Progenitor cell of endocrine pancreas (in vitro differentiated cells): Measurements from ENCODE around the gene CMIP. TPM values are rescaled to one million over a fixed set of nuclear protein-coding genes. Genes with fewer than 3 reads are reported as not detected.
A peak's percentile ranks its signal among the peaks of the same experiment; 100 is the strongest.

ENCODE experiments used
- DNase-seq: peaks from one replicate; pipeline ENCODE4 v3.0.0; 2021; ENCODE audit warnings: low spot score; ENCODE audit not compliant: unreplicated experiment
- H3K27ac Mint-ChIP-seq: 2 replicates; pipeline ENCODE4 v1.8.0; 2021; ENCODE audit warnings: mild to moderate bottlenecking, moderate library complexity, mixed read lengths
- H3K27me3 Mint-ChIP-seq: 2 replicates; pipeline ENCODE4 v1.8.0; 2021; ENCODE audit warnings: mixed read lengths
- H3K36me3 Mint-ChIP-seq: 2 replicates; pipeline ENCODE4 v1.8.0; 2022; ENCODE audit warnings: mixed read lengths; ENCODE audit not compliant: insufficient read depth
- H3K4me1 Mint-ChIP-seq: 2 replicates; pipeline ENCODE4 v1.8.0; 2021; ENCODE audit warnings: low read depth, mixed read lengths
- H3K4me3 Mint-ChIP-seq: 2 replicates; pipeline ENCODE4 v1.8.0; 2021; ENCODE audit warnings: low read depth, mild to moderate bottlenecking, moderate library complexity, mixed read lengths
- H3K9me3 Mint-ChIP-seq: 2 replicates; pipeline ENCODE4 v1.8.0; 2021; ENCODE audit warnings: low read depth, mixed read lengths
- CTCF ChIP-seq: fragments of 200-600 bp; sonication (generic); IDR thresholded peaks from one replicate; pipeline ENCODE4 v1.5.0; 2021; ENCODE audit warnings: antibody characterized with exemption, mild to moderate bottlenecking; ENCODE audit not compliant: unreplicated experiment
- total RNA-seq: library from RNA; stranded (reverse); gene quantifications from 2 replicates; pipeline ENCODE4 v1.2.1, GENCODE V29; 2021

Gene CMIP
- total RNA-seq, 1 donor from 2014 or later, result 62.7 TPM

- no peak for DNase-seq
- H3K36me3 Mint-ChIP-seq, result peaks cover 4% of the 10 kb centered on the region
- H3K9me3 Mint-ChIP-seq, result no peaks in the 10 kb centered on the region
Measured at GRCh38 chr16:81454044-81454443, 9.4 kb downstream of the CMIP start.

GRCh38 chr16:81455006-81455405, 10.4 kb downstream of the CMIP start:
- Mint-ChIP-seq H3K36me3 (peaks cover 4% of the 10 kb centered on the region), H3K4me3 (no peak overlapping the region), H3K4me1 (peaks cover 24% of the 10 kb centered on the region), H3K9me3 (no peaks in the 10 kb centered on the region), H3K27ac (no peak overlapping the region), H3K27me3 (no peaks in the 10 kb centered on the region)
- no peak for TF ChIP-seq CTCF
- no peak for DNase-seq

More at GRCh38 chr16:81454044-81454443, 9.4 kb downstream of the CMIP start:
- Mint-ChIP-seq H3K27ac (no peak overlapping the region), H3K27me3 (no peaks in the 10 kb centered on the region), H3K4me1 (peaks cover 30% of the 10 kb centered on the region), H3K4me3 (no peak overlapping the region)
- TF ChIP-seq CTCF, result no peak

- no peaks in the 10 kb centered on the region for H3K27me3 Mint-ChIP-seq
- H3K4me3 Mint-ChIP-seq, result no peak overlapping the region
- H3K36me3 Mint-ChIP-seq, result peaks cover 4% of the 10 kb centered on the region
- no peak for DNase-seq
- peaks cover 26% of the 10 kb centered on the region for H3K4me1 Mint-ChIP-seq
- TF ChIP-seq CTCF, result no peak
- no peaks in the 10 kb centered on the region for H3K9me3 Mint-ChIP-seq
- peak overlapping the region; percentile 68 for H3K27ac Mint-ChIP-seq
Measured at GRCh38 chr16:81455720-81456494, 11.3 kb downstream of the CMIP start.

GRCh38 chr16:81456523-81457325, 12.1 kb downstream of the CMIP start:
- peak overlapping the region; percentile 56 for H3K27ac Mint-ChIP-seq
- H3K4me1 Mint-ChIP-seq, result peaks cover 20% of the 10 kb centered on the region
- no peak overlapping the region for H3K4me3 Mint-ChIP-seq
- H3K27me3 Mint-ChIP-seq, result no peaks in the 10 kb centered on the region
- no peak for TF ChIP-seq CTCF
- no peak for DNase-seq
- peaks cover 2% of the 10 kb centered on the region for H3K36me3 Mint-ChIP-seq
- H3K9me3 Mint-ChIP-seq, result no peaks in the 10 kb centered on the region

DNA sequence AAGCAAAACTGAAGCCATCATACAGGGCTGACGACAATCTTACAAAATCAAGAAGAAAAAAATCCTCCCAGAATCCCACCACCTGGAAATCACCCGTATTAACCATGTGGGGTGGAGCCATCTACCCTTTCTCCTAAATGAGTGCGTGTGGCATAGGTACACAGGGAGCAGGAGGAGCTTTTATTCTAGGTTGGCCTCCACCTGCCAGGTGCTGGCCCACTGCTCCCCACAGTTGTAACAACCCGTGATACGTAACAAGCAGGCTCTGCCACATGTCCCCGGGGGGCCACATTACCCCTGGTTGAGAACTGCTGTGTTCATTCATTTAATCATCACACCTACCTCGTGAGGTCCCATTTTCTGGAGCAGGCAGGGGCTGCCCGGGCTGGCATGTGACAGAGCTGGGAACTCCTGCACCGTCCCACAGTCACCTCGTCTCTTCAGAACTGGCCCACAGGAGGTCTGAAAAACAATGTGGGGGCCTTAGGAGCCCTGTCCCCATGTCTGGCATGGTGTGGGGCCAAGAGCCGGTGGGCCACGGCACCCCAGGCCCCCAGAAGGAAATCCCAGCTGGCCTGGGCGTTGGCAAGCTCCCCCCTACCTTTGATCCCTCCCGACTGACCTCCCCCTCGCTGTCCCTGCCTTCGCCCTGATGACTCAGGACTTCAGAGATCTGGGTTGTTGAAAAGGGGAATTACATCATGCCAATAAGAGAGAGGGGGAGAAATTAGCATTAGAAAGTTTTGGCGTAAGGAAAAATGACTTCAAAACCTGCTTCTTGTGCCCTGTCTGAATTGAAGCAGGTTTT, 12.9 kb downstream of the CMIP start:
- H3K4me3 Mint-ChIP-seq, result no peak overlapping the region

More for the DNA sequence above, 12.9 kb downstream of the CMIP start:
- Mint-ChIP-seq H3K27me3 (no peaks in the 10 kb centered on the region), H3K4me1 (peaks cover 14% of the 10 kb centered on the region), H3K36me3 (peaks cover 2% of the 10 kb centered on the region), H3K9me3 (no peaks in the 10 kb centered on the region), H3K27ac (peak overlapping the region; percentile 56)
- no peak for DNase-seq
- no peak for TF ChIP-seq CTCF
